ENCODE data around the gene ETS1.

ETS1 gene

GRCh38 chr11:128479144-128479543, 108.2 kb downstream of the ETS1 start:
- no peak for DNase-seq

- no peak for DNase-seq
Measured at GRCh38 chr11:128478305-128478704, 109.1 kb downstream of the ETS1 start.

- DNase-seq, result no peak
Measured at GRCh38 chr11:128477811-128478210, 109.5 kb downstream of the ETS1 start.

- DNase-seq, result no peak
Measured at GRCh38 chr11:128477278-128477677, 110.1 kb downstream of the ETS1 start.

GRCh38 chr11:128476729-128477128, 110.6 kb downstream of the ETS1 start:
- DNase-seq, result peak; percentile 79

GRCh38 chr11:128476049-128476448, 111.3 kb downstream of the ETS1 start:
- no peak for DNase-seq

GRCh38 chr11:128474036-128474874, 113.1 kb downstream of the ETS1 start:
- no peak for DNase-seq

GRCh38 chr11:128473636-128474035, 113.7 kb downstream of the ETS1 start:
- no peak for DNase-seq

GRCh38 chr11:128472128-128473089, 114.9 kb downstream of the ETS1 start:
- peak; percentile 43 for DNase-seq

- DNase-seq, result no peak
Measured at GRCh38 chr11:128471138-128471661, 116.2 kb downstream of the ETS1 start.

- DNase-seq, result peak; percentile 50
Measured at GRCh38 chr11:128470081-128470480, 117.3 kb downstream of the ETS1 start.

- no peak for DNase-seq
Measured at GRCh38 chr11:128469220-128469619, 118.1 kb downstream of the ETS1 start.

GRCh38 chr11:128468111-128468510, 119.2 kb downstream of the ETS1 start:
- DNase-seq, result no peak

- DNase-seq, result peak; percentile 54
Measured at GRCh38 chr11:128467610-128468041, 119.7 kb downstream of the ETS1 start.

- no peak for DNase-seq
Measured at GRCh38 chr11:128467041-128467440, 120.3 kb downstream of the ETS1 start.

- no peak for DNase-seq
Measured at GRCh38 chr11:128465946-128466705, 121.2 kb downstream of the ETS1 start.

- no peak for DNase-seq
Measured at GRCh38 chr11:128465531-128465930, 121.8 kb downstream of the ETS1 start.

- no peak for DNase-seq
Measured at GRCh38 chr11:128464878-128465450, 122.4 kb downstream of the ETS1 start.

GRCh38 chr11:128463979-128464378, 123.4 kb downstream of the ETS1 start:
- no peak for DNase-seq

- no peak for DNase-seq
Measured at GRCh38 chr11:128463371-128463829, 124.0 kb downstream of the ETS1 start.

GRCh38 chr11:128462922-128463321, 124.4 kb downstream of the ETS1 start:
- DNase-seq, result no peak

- no peak for DNase-seq
Measured at GRCh38 chr11:128462189-128462588, 125.2 kb downstream of the ETS1 start.

All from effector CD4-positive, alpha-beta T cell (primary cell).